K562 (cell line): ENCODE data around the gene TMCO1.

Experiments used
- CREB5 ChIP-seq: fragments of 250-450 bp; sonication (Bioruptor Pico); IDR thresholded peaks from 2 replicates; pipeline ENCODE4 v1.5.0; 2020; ENCODE audit warnings: mild to moderate bottlenecking
- DIDO1 ChIP-seq: fragments of 450-650 bp; IDR thresholded peaks from 2 replicates; pipeline ENCODE4 v1.6.1; 2016; ENCODE audit warnings: low read depth, missing biosample characterization, missing genetic modification characterization
- ZNF174 ChIP-seq: fragments of 250-450 bp; sonication (Bioruptor Pico); IDR thresholded peaks from 2 replicates; pipeline ENCODE4 v1.4.0; 2020; ENCODE audit warnings: mild to moderate bottlenecking
- ZNF699 ChIP-seq: fragments of 250-450 bp; sonication (Bioruptor Pico); IDR thresholded peaks from 2 replicates; pipeline ENCODE4 v1.8.0; 2021; ENCODE audit warnings: mild to moderate bottlenecking, moderate library complexity; ENCODE audit not compliant: insufficient replicate concordance

GRCh38 chr1:165764277-165764676 is 4.4 kb downstream of the TMCO1 start:
- TF ChIP-seq ZNF174 (CRISPR knock-in tag) (no peak), DIDO1 (tag) (no peak), ZNF699 (CRISPR knock-in tag) (no peak), CREB5 (CRISPR knock-in tag) (no peak)
